MM.1S (cell line): ENCODE data around the gene IRX1.

Source experiments
- EZH2 ChIP-seq: fragments of 300-600 bp; sonication (generic); optimal IDR thresholded peaks from 2 replicates; pipeline ENCODE3; 2017; ENCODE audit warnings: low read depth, mild to moderate bottlenecking, antibody characterized with exemption, low read length, mixed read lengths
- TF ChIP-seq, protein P1 (sequence below): fragments of 300-600 bp; sonication (generic); IDR thresholded peaks from 2 replicates; pipeline ENCODE4 v1.5.1; 2016; ENCODE audit warnings: antibody characterized with exemption, low read length, mixed read lengths

DNA sequence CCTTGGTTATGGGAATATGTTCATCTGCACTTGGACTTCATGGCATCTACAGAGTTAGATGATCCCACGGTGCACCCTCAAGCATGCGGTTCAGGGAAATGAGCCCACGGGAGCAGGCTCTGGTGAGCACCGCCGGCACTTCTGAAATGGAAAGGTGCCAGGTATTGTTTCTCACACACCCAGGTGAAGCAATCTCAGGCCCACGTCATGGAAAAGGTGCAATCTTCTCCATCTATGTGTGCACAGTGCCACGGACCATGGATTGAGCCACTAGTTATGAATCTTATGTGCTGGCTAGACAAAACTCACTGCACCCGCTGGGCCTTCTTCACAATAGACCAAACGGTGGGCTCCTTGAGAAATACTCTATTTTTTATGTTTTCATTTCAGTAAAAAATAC, 27.3 kb downstream of the IRX1 start:
- TF ChIP-seq, protein P1, sequence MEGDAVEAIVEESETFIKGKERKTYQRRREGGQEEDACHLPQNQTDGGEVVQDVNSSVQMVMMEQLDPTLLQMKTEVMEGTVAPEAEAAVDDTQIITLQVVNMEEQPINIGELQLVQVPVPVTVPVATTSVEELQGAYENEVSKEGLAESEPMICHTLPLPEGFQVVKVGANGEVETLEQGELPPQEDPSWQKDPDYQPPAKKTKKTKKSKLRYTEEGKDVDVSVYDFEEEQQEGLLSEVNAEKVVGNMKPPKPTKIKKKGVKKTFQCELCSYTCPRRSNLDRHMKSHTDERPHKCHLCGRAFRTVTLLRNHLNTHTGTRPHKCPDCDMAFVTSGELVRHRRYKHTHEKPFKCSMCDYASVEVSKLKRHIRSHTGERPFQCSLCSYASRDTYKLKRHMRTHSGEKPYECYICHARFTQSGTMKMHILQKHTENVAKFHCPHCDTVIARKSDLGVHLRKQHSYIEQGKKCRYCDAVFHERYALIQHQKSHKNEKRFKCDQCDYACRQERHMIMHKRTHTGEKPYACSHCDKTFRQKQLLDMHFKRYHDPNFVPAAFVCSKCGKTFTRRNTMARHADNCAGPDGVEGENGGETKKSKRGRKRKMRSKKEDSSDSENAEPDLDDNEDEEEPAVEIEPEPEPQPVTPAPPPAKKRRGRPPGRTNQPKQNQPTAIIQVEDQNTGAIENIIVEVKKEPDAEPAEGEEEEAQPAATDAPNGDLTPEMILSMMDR: no peak
- TF ChIP-seq EZH2: no peak
